HCT116 (cell line): ENCODE results near the gene NEDD4L. TPM values are rescaled to one million over a fixed set of nuclear protein-coding genes. Genes with fewer than 3 reads are reported as not detected.

Source experiments
- ATAC-seq: fragments of 200-7000 bp; cut with Tn5 transposase; 2 replicates; pipeline ENCODE4 v1.9.1; 2020; ENCODE audit warnings: mild to moderate bottlenecking, moderate library complexity
- BruUV-seq: library from RNA; stranded (reverse); fragments of 400-500 nt; replicated peaks from 2 replicates; lab custom pipeline; 2021; lab: Mats Ljungman, UMichigan
- CTCF ChIA-PET: fragments of 300-600 bp; sonication (Branson Sonifier 250); formaldehyde crosslinking; loops from one replicate; lab custom pipeline; 2021; ENCODE audit warnings: antibody characterized with exemption; lab: Charles Lee
- POLR2A ChIA-PET: fragments of 300-600, 350-600 bp; sonication (Branson Sonifier 250); formaldehyde crosslinking; loops from one replicate; lab custom pipeline; 2021; ENCODE audit warnings: antibody characterized with exemption; lab: Charles Lee
- RAD21 ChIA-PET, 2 experiments: fragments of 300-600 bp; sonication (Branson Sonifier 250); formaldehyde crosslinking; loops; one replicate each; lab custom pipeline; 2023; ENCODE audit warnings: low total read pairs in 2 of 2; ENCODE audit not compliant: uncharacterized antibody in 2 of 2, unreplicated experiment in 2 of 2, low non-redundant PET in 1 of 2; lab: Charles Lee
- DNase-seq: peaks from one replicate; pipeline ENCODE4 v3.0.0-alpha.2; 2010; ENCODE audit warnings: low read depth, low spot score
- H2AFZ ChIP-seq: fragments of 200-600 bp; shearing (Covaris generic), sonication (generic); 2 replicates; pipeline ENCODE4 v1.6.1; 2017; ENCODE audit warnings: low read depth, mixed run types, mixed read lengths, antibody characterized with exemption, low read length; ENCODE audit not compliant: poor library complexity, severe bottlenecking
- H3K27ac ChIP-seq: 2 replicates; pipeline ENCODE4 v1.5.1; 2012; ENCODE audit warnings: low read depth, low read length
- H3K27me3 ChIP-seq: fragments of 200-600 bp; sonication (generic); 2 replicates; pipeline ENCODE4 v1.6.1; 2016; ENCODE audit warnings: mixed run types, low read length, mixed read lengths; ENCODE audit not compliant: insufficient read depth
- H3K36me3 ChIP-seq, 2 experiments: fragments of 200-500 bp in 1 of 2; fragments of 200-600 bp in 1 of 2; sonication (Bioruptor generic) in 1 of 2; sonication (generic) in 1 of 2; 2 replicates each; pipeline versions ENCODE4 v1.5.1 to v1.6.1; 2014 to 2016; ENCODE audit warnings: low read length in 2 of 2, inconsistent platforms in 1 of 2, mixed read lengths in 1 of 2, mixed run types in 1 of 2; ENCODE audit not compliant: insufficient read depth in 2 of 2, control insufficient read depth in 1 of 2
- H3K4me1 ChIP-seq, 2 experiments: fragments of 200-600 bp in 1 of 2; sonication (generic) in 1 of 2; 2 replicates each; pipeline versions ENCODE4 v1.5.1 to v1.6.1; 2012 to 2017; ENCODE audit warnings: low read length in 2 of 2, inconsistent platforms in 1 of 2, mild to moderate bottlenecking in 1 of 2, mixed read lengths in 1 of 2, mixed run types in 1 of 2, moderate library complexity in 1 of 2; ENCODE audit not compliant: insufficient read depth in 2 of 2, control insufficient read depth in 1 of 2
- H3K4me2 ChIP-seq: fragments of 200-600 bp; sonication (generic); 2 replicates; pipeline ENCODE4 v1.6.1; 2017; ENCODE audit warnings: mixed run types, low read length, mixed read lengths
- H3K4me3 ChIP-seq, 2 experiments: fragments of 200-600 bp in 1 of 2; sonication (generic) in 1 of 2; replicated peaks in 1 of 2; 2 replicates each; pipeline ENCODE4 v1.5.1; 2011 to 2016; ENCODE audit warnings: low read length in 2 of 2, control low read depth in 1 of 2, low read depth in 1 of 2, mild to moderate bottlenecking in 1 of 2, mixed read lengths in 1 of 2, mixed run types in 1 of 2
- H3K79me2 ChIP-seq: fragments of 200-600 bp; sonication (generic); 2 replicates; pipeline ENCODE4 v1.6.1; 2017; ENCODE audit warnings: mild to moderate bottlenecking, mixed run types, low read length, moderate library complexity, mixed read lengths; ENCODE audit not compliant: insufficient read depth
- H3K9ac ChIP-seq: fragments of 200-600 bp; sonication (generic); 2 replicates; pipeline ENCODE4 v1.6.1; 2016; ENCODE audit warnings: low read length, mixed read lengths
- H3K9me2 ChIP-seq: fragments of 200-600 bp; sonication (generic), shearing (Covaris generic); 2 replicates; pipeline ENCODE4 v1.6.1; 2017; ENCODE audit warnings: mixed run types, mild to moderate bottlenecking, moderate library complexity; ENCODE audit not compliant: insufficient read depth
- H3K9me3 ChIP-seq, 2 experiments: fragments of 200-500 bp in 1 of 2; fragments of 200-600 bp in 1 of 2; sonication (Bioruptor generic) in 1 of 2; sonication (generic) in 1 of 2; 2 replicates each; pipeline ENCODE4 v1.6.1; 2014 to 2017; ENCODE audit warnings: low read length in 2 of 2, mixed read lengths in 2 of 2, inconsistent platforms in 1 of 2, low read depth in 1 of 2, mild to moderate bottlenecking in 1 of 2, mixed run types in 1 of 2, moderate library complexity in 1 of 2; ENCODE audit not compliant: control insufficient read depth in 1 of 2, insufficient read depth in 1 of 2
- H4K20me1 ChIP-seq: fragments of 200-600 bp; sonication (generic), shearing (Covaris generic); 2 replicates; pipeline ENCODE4 v1.6.1; 2017; ENCODE audit warnings: mixed run types, mild to moderate bottlenecking, moderate library complexity; ENCODE audit not compliant: insufficient read depth
- CEBPB ChIP-seq: IDR thresholded peaks from 2 replicates; pipeline ENCODE4 v1.6.1; 2012; ENCODE audit warnings: low read depth
- CTCF ChIP-seq, 3 experiments: fragments of 200-600 bp in 1 of 3; sonication (generic) in 1 of 3; IDR thresholded peaks in 2 of 3; conservative IDR thresholded peaks in 1 of 3; 2 replicates each; pipeline ENCODE4 v1.5.1; 2012 to 2017; ENCODE audit warnings: low read depth in 2 of 3, low read length in 2 of 3, antibody characterized with exemption in 1 of 3, borderline replicate concordance in 1 of 3, control low read depth in 1 of 3, mild to moderate bottlenecking in 1 of 3, mixed read lengths in 1 of 3, mixed run types in 1 of 3, moderate library complexity in 1 of 3; ENCODE audit not compliant: insufficient read depth in 1 of 3
- EGR1 ChIP-seq: IDR thresholded peaks from 2 replicates; pipeline ENCODE4 v1.6.1; 2012; ENCODE audit warnings: low read depth
- ELF1 ChIP-seq: IDR thresholded peaks from 2 replicates; pipeline ENCODE4 v1.6.1; 2012; ENCODE audit warnings: low read depth, borderline replicate concordance
- FOSL1 ChIP-seq: IDR thresholded peaks from 2 replicates; pipeline ENCODE4 v1.6.1; 2012; ENCODE audit warnings: low read depth
- POLR2A ChIP-seq: IDR thresholded peaks from 2 replicates; pipeline ENCODE4 v1.7.0; 2011; ENCODE audit warnings: borderline replicate concordance; ENCODE audit not compliant: insufficient read depth, insufficient read length; ENCODE audit errors: extremely low read depth
- POLR2AphosphoS5 ChIP-seq: IDR thresholded peaks from 2 replicates; pipeline ENCODE4 v1.6.1; 2011; ENCODE audit warnings: mild to moderate bottlenecking, low read depth, low read length, moderate library complexity
- SP1 ChIP-seq: IDR thresholded peaks from 2 replicates; pipeline ENCODE4 v1.6.1; 2012; ENCODE audit warnings: low read depth
- SRF ChIP-seq: IDR thresholded peaks from 2 replicates; pipeline ENCODE4 v1.6.1; 2012; ENCODE audit warnings: low read depth
- ZNF274 ChIP-seq: fragments of 200-500 bp; sonication (Bioruptor generic); IDR thresholded peaks from 2 replicates; pipeline ENCODE4 v1.6.1; 2014; ENCODE audit warnings: mild to moderate bottlenecking, low read depth, low read length, inconsistent platforms
- intact Hi-C: fragments of 100-400 bp; cut with micrococcal nuclease; formaldehyde crosslinking; loops from 2 replicates; pipeline ENCODE4 v1.10.0; 2022
- total RNA-seq: library from RNA; stranded (reverse); gene quantifications from one replicate; pipeline ENCODE4 v1.2.1, GENCODE V29; 2021; ENCODE audit not compliant: unreplicated experiment

Gene NEDD4L
- total RNA-seq, 1 experiment from 2014 or later: 41.5 TPM

GRCh38 chr18:58367425-58368140 lies 323.6 kb downstream of the NEDD4L start:
- Histone ChIP-seq H3K4me3 (no peak overlapping the region), H3K4me2 (no peak overlapping the region), H3K9ac (no peak overlapping the region), H3K36me3 (peaks cover 0 to 5% of the 10 kb centered on the region in 2 experiments; a peak in 1 of 4 replicates), H3K9me2 (no peaks in the 10 kb centered on the region), H2AFZ (no peak overlapping the region), H3K79me2 (no peaks in the 10 kb centered on the region), H3K4me1 (no peaks in the 10 kb centered on the region), H3K27ac (no peak overlapping the region), H4K20me1 (no peaks in the 10 kb centered on the region), H3K9me3 (no peaks in the 10 kb centered on the region), H3K27me3 (no peaks in the 10 kb centered on the region)
- DNase-seq (no peak), ATAC-seq (no peak)
- TF ChIP-seq SRF (no peak), CTCF (IDR thresholded peaks at IDR 0.05 in 2 of 3, conservative IDR thresholded peaks at IDR 0.05 in 1 of 3; ENCODE audit: borderline replicate concordance in 1 of 3, insufficient read depth in 1 of 3, low read depth in 2 of 3, low read length in 2 of 3) (no peak), ZNF274 (no peak), FOSL1 (no peak), CEBPB (no peak), POLR2AphosphoS5 (no peak), EGR1 (no peak), ELF1 (no peak), POLR2A (no peak), SP1 (no peak)
- POLR2A ChIA-PET: no interaction called here
- intact Hi-C loops: no loop called here
- RAD21 ChIA-PET: no interaction called here
- BruUV-seq: no TSS peak
- CTCF ChIA-PET: no interaction called here
